Osteocyte (in vitro differentiated cells): Measurements from ENCODE around the gene BGN. TPM values are rescaled to one million over a fixed set of nuclear protein-coding genes. Genes with fewer than 3 reads are reported as not detected.

Experiments
- DNase-seq: peaks from one replicate; pipeline ENCODE4 v3.0.0; 2021; ENCODE audit warnings: mixed read lengths; ENCODE audit not compliant: unreplicated experiment; ENCODE audit errors: extremely low spot score
- H3K27ac Mint-ChIP-seq: one replicate; pipeline ENCODE4 v1.8.0; 2021; ENCODE audit warnings: mild to moderate bottlenecking, mixed read lengths; ENCODE audit not compliant: unreplicated experiment
- H3K27me3 Mint-ChIP-seq: one replicate; pipeline ENCODE4 v1.8.0; 2021; ENCODE audit warnings: mixed read lengths; ENCODE audit not compliant: unreplicated experiment
- H3K36me3 Mint-ChIP-seq: one replicate; pipeline ENCODE4 v1.8.0; 2021; ENCODE audit warnings: mixed read lengths; ENCODE audit not compliant: unreplicated experiment
- H3K4me1 Mint-ChIP-seq: one replicate; pipeline ENCODE4 v1.8.0; 2021; ENCODE audit warnings: mixed read lengths; ENCODE audit not compliant: unreplicated experiment
- H3K4me3 Mint-ChIP-seq: one replicate; pipeline ENCODE4 v1.8.0; 2021; ENCODE audit warnings: mild to moderate bottlenecking, moderate library complexity, mixed read lengths; ENCODE audit not compliant: unreplicated experiment
- H3K9me3 Mint-ChIP-seq: one replicate; pipeline ENCODE4 v1.8.0; 2021; ENCODE audit warnings: mixed read lengths; ENCODE audit not compliant: unreplicated experiment
- CTCF ChIP-seq: fragments of 200-600 bp; sonication (generic); IDR thresholded peaks from 2 replicates; pipeline ENCODE4 v1.5.0; 2021; ENCODE audit warnings: antibody characterized with exemption, mild to moderate bottlenecking, moderate library complexity
- total RNA-seq: library from RNA; stranded (reverse); gene quantifications from 2 replicates; pipeline ENCODE4 v1.2.1, GENCODE V29; 2021

BGN gene
- total RNA-seq, 1 donor from 2014 or later = 1,633 TPM

- Mint-ChIP-seq H3K27ac (peak overlapping the region; percentile 18), H3K9me3 (no peaks in the 10 kb centered on the region), H3K36me3 (peaks cover 2% of the 10 kb centered on the region), H3K4me1 (peaks cover 39% of the 10 kb centered on the region), H3K4me3 (peak overlapping the region; percentile 68), H3K27me3 (no peaks in the 10 kb centered on the region)
- DNase-seq = no peak
- no peak for TF ChIP-seq CTCF
Measured at GRCh38 chrX:153498453-153498852, 3.7 kb downstream of the BGN start.

GRCh38 chrX:153499341-153499740 lies 4.6 kb downstream of the BGN start:
- H3K9me3 Mint-ChIP-seq = no peaks in the 10 kb centered on the region
- DNase-seq = no peak
- peak overlapping the region; percentile 50 for H3K4me3 Mint-ChIP-seq
- H3K27ac Mint-ChIP-seq = no peak overlapping the region
- H3K36me3 Mint-ChIP-seq = peaks cover 2% of the 10 kb centered on the region
- no peak for TF ChIP-seq CTCF
- H3K4me1 Mint-ChIP-seq = peaks cover 32% of the 10 kb centered on the region
- no peaks in the 10 kb centered on the region for H3K27me3 Mint-ChIP-seq

- no peaks in the 10 kb centered on the region for H3K27me3 Mint-ChIP-seq
- no peak for TF ChIP-seq CTCF
- DNase-seq = no peak
- no peak overlapping the region for H3K27ac Mint-ChIP-seq
- H3K4me3 Mint-ChIP-seq = peak overlapping the region; percentile 50
- H3K4me1 Mint-ChIP-seq = peaks cover 31% of the 10 kb centered on the region
- peaks cover 2% of the 10 kb centered on the region for H3K36me3 Mint-ChIP-seq
- no peaks in the 10 kb centered on the region for H3K9me3 Mint-ChIP-seq
Measured at GRCh38 chrX:153499876-153500275, 5.1 kb downstream of the BGN start.

- peaks cover 5% of the 10 kb centered on the region for H3K36me3 Mint-ChIP-seq
- H3K9me3 Mint-ChIP-seq = no peaks in the 10 kb centered on the region
- peaks cover 31% of the 10 kb centered on the region for H3K4me1 Mint-ChIP-seq
- DNase-seq = no peak
- H3K27ac Mint-ChIP-seq = no peak overlapping the region
- H3K4me3 Mint-ChIP-seq = no peak overlapping the region
- no peaks in the 10 kb centered on the region for H3K27me3 Mint-ChIP-seq
- no peak for TF ChIP-seq CTCF
Measured at GRCh38 chrX:153500676-153501280, 6.0 kb downstream of the BGN start.

- H3K27me3 Mint-ChIP-seq = no peaks in the 10 kb centered on the region
- H3K36me3 Mint-ChIP-seq = peaks cover 5% of the 10 kb centered on the region
- H3K4me1 Mint-ChIP-seq = peaks cover 31% of the 10 kb centered on the region
- DNase-seq = no peak
- no peak overlapping the region for H3K4me3 Mint-ChIP-seq
- TF ChIP-seq CTCF = no peak
- H3K27ac Mint-ChIP-seq = no peak overlapping the region
- H3K9me3 Mint-ChIP-seq = no peaks in the 10 kb centered on the region
Measured at GRCh38 chrX:153501530-153501929, 6.8 kb downstream of the BGN start.
